Mesendoderm (in vitro differentiated cells): ENCODE measurements around the gene DCBLD1.
"Not testable (repeated sequence)": the region's sequence is repeated elsewhere in the genome, so short reads cannot be mapped to it uniquely, and the experiment has no call there.

Experiments
- DNase-seq: peaks from one replicate; pipeline ENCODE4 v3.0.0; 2013
- H2AK5ac ChIP-seq: 2 replicates; pipeline ENCODE4 v1.6.1; 2013; ENCODE audit warnings: low read length, inconsistent platforms
- H2BK120ac ChIP-seq: 2 replicates; pipeline ENCODE4 v1.6.1; 2013; ENCODE audit warnings: low read depth, mild to moderate bottlenecking, low read length, moderate library complexity, mixed read lengths
- H2BK15ac ChIP-seq: replicated peaks from 2 replicates; pipeline ENCODE4 v1.6.1; 2013; ENCODE audit warnings: low read depth, mild to moderate bottlenecking, moderate library complexity
- H2BK5ac ChIP-seq: 2 replicates; pipeline ENCODE4 v1.6.1; 2013; ENCODE audit warnings: low read length, inconsistent platforms
- H3K18ac ChIP-seq: 2 replicates; pipeline ENCODE4 v1.6.1; 2013; ENCODE audit warnings: mild to moderate bottlenecking, low read length, mixed read lengths
- H3K23ac ChIP-seq: one replicate; pipeline ENCODE4 v1.6.1; 2013; ENCODE audit warnings: low read length
- H3K27ac ChIP-seq: 2 replicates; pipeline ENCODE4 v1.5.1; 2013; ENCODE audit warnings: low read depth, mild to moderate bottlenecking, inconsistent platforms, low read length, moderate library complexity
- H3K27me3 ChIP-seq: 2 replicates; pipeline ENCODE4 v1.6.1; 2013; ENCODE audit warnings: low read length, control low read depth, mild to moderate bottlenecking, inconsistent platforms; ENCODE audit not compliant: insufficient read depth, poor library complexity
- H3K36me3 ChIP-seq: 2 replicates; pipeline ENCODE4 v1.6.1; 2013; ENCODE audit warnings: low read length, inconsistent platforms; ENCODE audit not compliant: control insufficient read depth, insufficient read depth
- H3K4ac ChIP-seq: one replicate; pipeline ENCODE4 v1.6.1; 2013; ENCODE audit warnings: low read depth, mild to moderate bottlenecking, low read length, moderate library complexity
- H3K4me1 ChIP-seq: 2 replicates; pipeline ENCODE4 v1.6.1; 2013; ENCODE audit warnings: low read depth, low read length, inconsistent platforms; ENCODE audit not compliant: control insufficient read depth
- H3K4me2 ChIP-seq: 2 replicates; pipeline ENCODE4 v1.6.1; 2013; ENCODE audit warnings: low read length
- H3K4me3 ChIP-seq: 2 replicates; pipeline ENCODE4 v1.5.1; 2013; ENCODE audit warnings: mild to moderate bottlenecking, low read length
- H3K56ac ChIP-seq: one replicate; pipeline ENCODE4 v1.6.1; 2013; ENCODE audit warnings: low read length
- H3K79me1 ChIP-seq: 2 replicates; pipeline ENCODE4 v1.6.1; 2013; ENCODE audit warnings: low read length, inconsistent platforms
- H3K79me2 ChIP-seq: 2 replicates; pipeline ENCODE4 v1.6.1; 2013; ENCODE audit warnings: mild to moderate bottlenecking, low read length; ENCODE audit not compliant: control insufficient read depth, insufficient read depth
- H3K9ac ChIP-seq: 2 replicates; pipeline ENCODE4 v1.6.1; 2013; ENCODE audit warnings: low read length, inconsistent platforms
- H4K5ac ChIP-seq: one replicate; pipeline ENCODE4 v1.6.1; 2013; ENCODE audit warnings: low read length
- H4K8ac ChIP-seq: one replicate; pipeline ENCODE4 v1.6.1; 2013; ENCODE audit warnings: low read depth, mild to moderate bottlenecking, control low read depth, low read length, moderate library complexity
- WGBS: extraction: QIAGEN DNeasy Blood & Tissue Kit; methylation state at CpG from one replicate; pipeline ENCODE4 v1.1.7; 2013; ENCODE audit warnings: low lambda C conversion rate, missing lambda C conversion rate; ENCODE audit not compliant: insufficient coverage; ENCODE audit errors: extremely low coverage; 5-methylcytosine and 5-hydroxymethylcytosine counted together

DCBLD1 gene

DNA sequence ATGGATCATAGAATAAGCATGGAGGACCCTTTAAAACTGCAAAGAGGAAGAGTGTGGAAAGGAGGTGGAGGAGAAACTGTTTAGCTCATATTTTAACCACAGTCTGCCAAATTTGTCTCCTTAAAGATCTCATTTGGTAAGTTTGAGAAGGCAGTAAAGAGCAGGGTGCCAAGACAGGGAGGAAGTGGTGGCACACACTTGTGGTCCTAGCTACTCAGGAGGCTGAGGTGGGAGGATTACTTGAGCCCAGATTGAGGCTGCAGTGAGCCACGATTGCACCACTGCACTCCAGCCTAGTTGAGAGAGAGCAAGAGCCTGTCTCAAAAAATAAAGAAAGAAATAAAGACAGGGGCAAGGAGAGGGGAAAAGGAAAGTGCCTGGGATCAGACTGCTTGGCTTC lies 16.8 kb upstream of the DCBLD1 start:
- no peaks in the 10 kb centered on the region for H3K27me3 ChIP-seq
- H3K27ac ChIP-seq, result no peak overlapping the region
- H2AK5ac ChIP-seq, result no peak overlapping the region
- H3K23ac ChIP-seq, result no peak overlapping the region
- no peak overlapping the region for H3K4ac ChIP-seq
- H4K5ac ChIP-seq, result no peak overlapping the region
- WGBS, result no CpG with 5 or more reads among the region's 1 CpG
- no peak overlapping the region for H3K4me2 ChIP-seq
- no peak overlapping the region for H3K56ac ChIP-seq
- no peaks in the 10 kb centered on the region for H3K36me3 ChIP-seq
- H2BK120ac ChIP-seq, result no peak overlapping the region
- H4K8ac ChIP-seq, result no peak overlapping the region
- H3K79me2 ChIP-seq, result no peaks in the 10 kb centered on the region
- H3K9ac ChIP-seq, result no peak overlapping the region
- no peak overlapping the region for H2BK5ac ChIP-seq
- H3K4me1 ChIP-seq, result no peaks in the 10 kb centered on the region
- DNase-seq, result no peak
- H3K79me1 ChIP-seq, result no peaks in the 10 kb centered on the region
- H2BK15ac ChIP-seq, result no peak overlapping the region
- no peak overlapping the region for H3K18ac ChIP-seq
- no peak overlapping the region for H3K4me3 ChIP-seq

- Histone ChIP-seq H4K8ac (no peak overlapping the region), H3K4me1 (no peaks in the 10 kb centered on the region), H3K9ac (no peak overlapping the region), H3K56ac (no peak overlapping the region), H2BK5ac (no peak overlapping the region), H3K36me3 (no peaks in the 10 kb centered on the region), H3K27ac (no peak overlapping the region), H3K23ac (no peak overlapping the region), H3K79me2 (no peaks in the 10 kb centered on the region), H2AK5ac (no peak overlapping the region), H4K5ac (no peak overlapping the region), H2BK120ac (no peak overlapping the region), H3K18ac (no peak overlapping the region), H3K4me3 (no peak overlapping the region), H3K79me1 (no peaks in the 10 kb centered on the region), H3K27me3 (no peaks in the 10 kb centered on the region), H3K4ac (no peak overlapping the region), H2BK15ac (no peak overlapping the region), H3K4me2 (no peak overlapping the region)
- WGBS, result no CpG with 5 or more reads among the region's 4 CpGs
- DNase-seq, result no peak
These were observed 14.6 kb upstream of the DCBLD1 start for GRCh38 chr6:117467876-117468275.

DNA sequence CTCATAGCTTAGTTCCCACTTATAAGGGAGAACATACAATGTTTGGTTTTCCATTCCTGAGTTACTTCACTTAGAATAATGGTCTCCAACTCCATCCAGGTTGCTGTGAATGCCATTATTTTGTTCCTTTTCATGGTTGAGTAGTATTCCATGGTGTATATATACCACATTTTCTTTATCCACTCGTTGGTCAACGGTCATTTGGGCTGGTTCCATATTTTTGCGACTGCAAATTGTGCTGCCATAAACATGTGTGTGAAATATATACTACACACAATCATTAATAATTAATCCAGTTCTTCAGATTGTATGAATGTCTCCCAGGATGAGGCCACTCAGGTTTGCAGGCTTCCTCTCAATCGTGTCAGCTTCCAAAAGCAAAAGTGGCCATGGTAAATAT lies 13.9 kb upstream of the DCBLD1 start:
- not testable (repeated sequence) for DNase-seq, H3K4me3 ChIP-seq, H2AK5ac ChIP-seq, H3K4ac ChIP-seq, H3K9ac ChIP-seq, H3K27ac ChIP-seq, H3K79me1 ChIP-seq, H3K79me2 ChIP-seq, H3K23ac ChIP-seq, H3K4me1 ChIP-seq, H3K27me3 ChIP-seq, H3K36me3 ChIP-seq, H2BK15ac ChIP-seq, H3K4me2 ChIP-seq, H2BK5ac ChIP-seq, H4K5ac ChIP-seq, H2BK120ac ChIP-seq, H4K8ac ChIP-seq, H3K56ac ChIP-seq, H3K18ac ChIP-seq
- WGBS, result no CpG with 5 or more reads among the region's 4 CpGs

- Histone ChIP-seq H3K9ac (no peak overlapping the region), H3K36me3 (no peaks in the 10 kb centered on the region), H3K56ac (no peak overlapping the region), H2BK15ac (no peak overlapping the region), H4K8ac (no peak overlapping the region), H3K4me2 (no peak overlapping the region), H3K18ac (no peak overlapping the region), H3K4me1 (no peaks in the 10 kb centered on the region), H3K79me1 (no peaks in the 10 kb centered on the region), H2BK120ac (no peak overlapping the region), H3K4me3 (no peak overlapping the region), H3K27ac (no peak overlapping the region), H3K27me3 (no peaks in the 10 kb centered on the region), H2BK5ac (no peak overlapping the region), H4K5ac (no peak overlapping the region), H3K4ac (no peak overlapping the region), H3K23ac (no peak overlapping the region), H2AK5ac (no peak overlapping the region), H3K79me2 (no peaks in the 10 kb centered on the region)
- no peak for DNase-seq
- WGBS, result no CpG with 5 or more reads among the region's 4 CpGs
These were observed 13.1 kb upstream of the DCBLD1 start for GRCh38 chr6:117469356-117469755.

DNA sequence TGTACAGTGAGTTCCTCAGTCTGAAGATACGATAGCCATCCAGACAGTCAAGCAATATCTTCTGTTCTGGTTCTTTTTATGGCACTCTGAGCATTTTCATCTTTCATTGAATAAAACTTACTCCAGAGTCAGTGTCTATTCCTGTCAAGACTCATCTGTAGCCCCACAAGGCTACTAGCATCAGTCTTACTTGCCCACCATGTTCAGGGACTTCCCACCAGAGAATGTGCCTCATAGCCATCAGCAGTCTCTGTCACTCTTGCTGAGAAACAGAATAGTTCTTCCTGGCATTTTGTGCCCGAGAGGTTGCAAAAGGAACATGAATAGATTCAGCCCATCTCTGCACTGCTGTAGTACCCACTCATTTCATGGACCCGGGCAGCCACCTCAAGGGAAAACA lies 12.7 kb upstream of the DCBLD1 start:
- Histone ChIP-seq H3K27me3 (no peaks in the 10 kb centered on the region), H4K5ac (no peak overlapping the region), H3K9ac (no peak overlapping the region), H2BK15ac (no peak overlapping the region), H2BK120ac (no peak overlapping the region), H3K4ac (no peak overlapping the region), H3K56ac (no peak overlapping the region), H3K79me2 (no peaks in the 10 kb centered on the region), H4K8ac (no peak overlapping the region), H3K23ac (no peak overlapping the region), H3K27ac (no peak overlapping the region), H3K4me2 (no peak overlapping the region), H2AK5ac (no peak overlapping the region), H3K4me1 (no peaks in the 10 kb centered on the region), H3K79me1 (no peaks in the 10 kb centered on the region), H3K4me3 (no peak overlapping the region), H2BK5ac (no peak overlapping the region), H3K18ac (no peak overlapping the region), H3K36me3 (no peaks in the 10 kb centered on the region)
- no CpG with 5 or more reads among the region's 3 CpGs for WGBS
- DNase-seq, result no peak

DNA sequence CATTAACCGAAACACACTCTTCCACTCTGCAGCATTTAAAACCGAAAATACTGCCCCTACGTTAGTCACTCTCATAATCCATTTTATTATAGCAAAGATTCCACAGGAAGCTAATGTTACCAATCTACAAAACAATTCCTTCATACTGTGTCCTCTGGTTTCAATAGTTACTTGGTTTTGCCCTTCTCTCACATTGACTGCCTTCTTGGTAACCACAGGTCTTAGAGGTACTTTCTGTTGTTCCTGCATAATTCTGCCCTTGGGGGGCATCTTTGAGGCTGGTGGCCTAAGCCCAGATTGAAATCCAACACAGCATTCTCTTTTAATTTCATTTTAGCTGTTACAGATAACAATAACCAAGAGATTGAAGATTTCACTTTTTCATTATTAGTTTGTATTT lies 9.8 kb upstream of the DCBLD1 start:
- Histone ChIP-seq H3K18ac (no peak overlapping the region), H3K36me3 (no peaks in the 10 kb centered on the region), H3K79me1 (no peaks in the 10 kb centered on the region), H2BK5ac (no peak overlapping the region), H2AK5ac (no peak overlapping the region), H3K9ac (no peak overlapping the region), H3K27ac (no peak overlapping the region), H4K8ac (no peak overlapping the region), H3K4me3 (no peak overlapping the region), H3K23ac (no peak overlapping the region), H3K56ac (no peak overlapping the region), H3K4me2 (no peak overlapping the region), H3K27me3 (no peaks in the 10 kb centered on the region), H3K4me1 (peaks cover 4% of the 10 kb centered on the region), H4K5ac (no peak overlapping the region), H2BK15ac (no peak overlapping the region), H3K79me2 (no peaks in the 10 kb centered on the region), H3K4ac (no peak overlapping the region), H2BK120ac (no peak overlapping the region)
- no CpG with 5 or more reads among the region's 3 CpGs for WGBS
- no peak for DNase-seq
